K562 (cell line): Measurements from ENCODE around the gene XYLB. TPM values are rescaled to one million over a fixed set of nuclear protein-coding genes. Genes with fewer than 3 reads are reported as not detected.

Experiments used
- ARID3A ChIP-seq: IDR thresholded peaks from 2 replicates; pipeline ENCODE4 v1.6.1; 2012; ENCODE audit warnings: low read depth, low read length, improper control_type of control experiment, borderline replicate concordance
- BRD9 ChIP-seq: fragments of 450-650 bp; IDR thresholded peaks from 2 replicates; pipeline ENCODE4 v1.6.1; 2018; ENCODE audit warnings: low read depth; ENCODE audit not compliant: partially characterized antibody
- FOXP4 ChIP-seq: sonication (generic); formaldehyde crosslinking; IDR thresholded peaks from 2 replicates; pipeline ENCODE4 v1.8.0; 2022; ENCODE audit warnings: mild to moderate bottlenecking, missing genetic modification reagents, borderline replicate concordance
- GMEB1 ChIP-seq: fragments of 250-450 bp; sonication (Bioruptor Pico); IDR thresholded peaks from 2 replicates; pipeline ENCODE4 v1.4.0; 2020; ENCODE audit warnings: mild to moderate bottlenecking
- NFIX ChIP-seq: fragments of 250-450 bp; sonication (Bioruptor Pico); IDR thresholded peaks from 2 replicates; pipeline ENCODE4 v1.4.0; 2020; ENCODE audit warnings: low read depth, mild to moderate bottlenecking, moderate library complexity
- PCBP2 ChIP-seq: fragments of 200-400 bp; formaldehyde crosslinking; IDR thresholded peaks from 2 replicates; pipeline ENCODE4 v1.6.1; 2018; ENCODE audit warnings: low read length, low read depth, mild to moderate bottlenecking, moderate library complexity; ENCODE audit not compliant: poor library complexity, severe bottlenecking
- PURB ChIP-seq: sonication (generic); formaldehyde crosslinking; IDR thresholded peaks from 2 replicates; pipeline ENCODE4 v1.9.0; 2021; ENCODE audit warnings: low read depth, mild to moderate bottlenecking, missing genetic modification reagents
- TCF7L2 ChIP-seq: fragments of 150-350 bp; IDR thresholded peaks from 2 replicates; pipeline ENCODE4 v1.6.1; 2016; ENCODE audit warnings: low read depth, mild to moderate bottlenecking, low read length, moderate library complexity
- TFAM ChIP-seq: fragments of 250-450 bp; sonication (Bioruptor Pico); conservative IDR thresholded peaks from 2 replicates; pipeline ENCODE4 v1.5.0; 2021; ENCODE audit warnings: mild to moderate bottlenecking, moderate library complexity
- YBX1 ChIP-seq: fragments of 450-650 bp; IDR thresholded peaks from 2 replicates; pipeline ENCODE4 v1.7.1; 2016; ENCODE audit warnings: mild to moderate bottlenecking
- ZNF395 ChIP-seq: fragments of 200-800 bp; sonication (Bioruptor generic); IDR thresholded peaks from 2 replicates; pipeline ENCODE4 v1.6.1; 2017; ENCODE audit warnings: missing genetic modification characterization, missing compliant biosample characterization
- ZNF609 ChIP-seq: sonication (generic); formaldehyde crosslinking; IDR thresholded peaks from 2 replicates; pipeline ENCODE4 v1.8.1; 2023; ENCODE audit warnings: missing genetic modification reagents, mild to moderate bottlenecking, borderline replicate concordance
- ZNF76 ChIP-seq: fragments of 250-450 bp; sonication (Bioruptor Pico); IDR thresholded peaks from 2 replicates; pipeline ENCODE4 v1.4.0; 2020; ENCODE audit warnings: mild to moderate bottlenecking, moderate library complexity, borderline replicate concordance
- ZNF778 ChIP-seq: fragments of 450-650 bp; formaldehyde crosslinking; IDR thresholded peaks from 2 replicates; pipeline ENCODE4 v1.4.0; 2020; ENCODE audit warnings: mild to moderate bottlenecking, moderate library complexity
- polyA plus RNA-seq, 8 experiments: library from polyadenylated mRNA; depleted of rRNA in 4 of 8; stranded (reverse) in 5 of 8; unstranded in 3 of 8; fragments of >200 nt; fragmentation: Nextera tagmentation in 2 of 8; fragmentation: Illumina TruSeq in 1 of 8; extraction: Ambion mirVana in 2 of 8; extraction: Trizol in 1 of 8; gene quantifications; 2 replicates each; pipeline versions ENCODE4 v1.2.1 to v1.2.3, GENCODE V29; 2011 to 2014; ENCODE audit warnings: inconsistent platforms in 1 of 8, missing spikeins in 1 of 8
- total RNA-seq, 7 experiments: library from RNA; depleted of rRNA in 6 of 7; stranded (reverse); fragments of >200 nt in 6 of 7; fragmentation: Illumina TruSeq in 2 of 7; extraction: Trizol in 2 of 7; gene quantifications; 2 replicates each; pipeline versions ENCODE4 v1.2.1 to v1.2.3, GENCODE V29; 2011 to 2021; ENCODE audit warnings: low replicate concordance in 1 of 7

Gene XYLB
- total and polyA plus RNA-seq, 9 of the 15 experiments (the other 6 are each of a cell fraction or from before 2014, with no cell fraction given): 4.0 to 20.2 (median 13.2) TPM

GRCh38 chr3:38453075-38453912 lies 106.7 kb downstream of the XYLB start, which contains the start of gene ACVR2B (continued):
- TF ChIP-seq ZNF778 (CRISPR knock-in tag) (no peak), ARID3A (no peak), NFIX (CRISPR knock-in tag) (no peak), FOXP4 (no peak), PURB (CRISPR knock-in tag) (no peak), ZNF395 (CRISPR knock-in tag) (no peak), BRD9 (no peak), TCF7L2 (no peak), ZNF76 (CRISPR knock-in tag) (no peak), PCBP2 (no peak), GMEB1 (CRISPR knock-in tag) (no peak), ZNF609 (CRISPR knock-in tag) (no peak), YBX1 (no peak), TFAM (CRISPR knock-in tag) (no peak)
